Large intestine (tissue), 3 donors: ENCODE data around the gene CCDC86. TPM values are rescaled to one million over a fixed set of nuclear protein-coding genes. Genes with fewer than 3 reads are reported as not detected.

ENCODE experiments used
- DNase-seq, 2 donors: peaks; one replicate each; pipeline versions ENCODE4 v3.0.0 to v3.0.0-alpha.2; 2013
- H3K27ac ChIP-seq: one replicate; pipeline ENCODE4 v1.5.1; 2013; ENCODE audit warnings: low read length
- H3K27me3 ChIP-seq: 2 replicates; pipeline ENCODE4 v1.6.1; 2013; ENCODE audit warnings: low read length; ENCODE audit not compliant: control insufficient read depth, insufficient read depth
- H3K36me3 ChIP-seq: 2 replicates; pipeline ENCODE4 v1.6.1; 2013; ENCODE audit warnings: low read length; ENCODE audit not compliant: control insufficient read depth, insufficient read depth
- H3K4me1 ChIP-seq: one replicate; pipeline ENCODE4 v1.6.1; 2013; ENCODE audit warnings: low read length; ENCODE audit not compliant: control insufficient read depth, insufficient read depth
- H3K4me3 ChIP-seq: one replicate; pipeline ENCODE4 v1.5.1; 2013; ENCODE audit warnings: low read length
- H3K9me3 ChIP-seq: one replicate; pipeline ENCODE4 v1.6.1; 2013; ENCODE audit warnings: mild to moderate bottlenecking, low read depth, low read length, moderate library complexity; ENCODE audit not compliant: control insufficient read depth
- WGBS: methylation state at CpG from one replicate; pipeline ENCODE4 v1.1.5; 2013; ENCODE audit warnings: low lambda C conversion rate; ENCODE audit not compliant: insufficient coverage; 5-methylcytosine and 5-hydroxymethylcytosine counted together
- polyA plus RNA-seq: library from polyadenylated mRNA; unstranded; fragments of 120-200 nt; gene quantifications from one replicate; pipeline ENCODE4 v1.2.1, GENCODE V29; 2013

CCDC86 gene
- polyA plus RNA-seq, 1 donor = 21.6 TPM

DNA sequence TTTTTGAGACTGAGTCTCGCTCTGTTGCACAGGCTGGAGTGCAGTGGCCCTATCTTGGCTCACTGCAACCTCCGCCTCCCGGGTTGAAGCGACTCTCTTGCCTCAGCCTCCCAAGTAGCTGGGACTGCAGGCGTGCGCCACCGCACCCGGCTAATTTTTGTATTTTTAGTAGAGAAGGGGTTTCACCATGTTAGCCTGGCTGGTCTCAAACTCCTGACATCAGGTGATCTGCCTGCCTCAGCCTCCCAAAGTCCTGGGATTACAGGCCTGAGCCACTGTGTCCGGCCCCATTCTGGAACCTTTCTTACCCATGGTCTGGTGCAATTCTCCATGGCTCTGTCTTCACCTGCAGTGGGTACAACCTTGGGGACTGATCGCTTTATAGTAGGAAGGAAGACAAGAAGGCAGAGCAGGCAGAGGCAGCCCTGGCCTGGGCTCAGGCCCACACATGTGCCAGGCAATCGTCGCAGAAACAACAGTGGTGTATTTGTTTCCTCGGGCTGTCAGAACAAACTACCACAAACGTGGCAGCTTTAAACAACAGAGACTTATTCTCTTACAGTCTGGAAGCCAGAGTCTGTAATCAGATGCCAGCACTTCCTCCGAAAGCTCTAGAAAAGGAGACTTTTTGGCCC lies 17.8 kb downstream of the CCDC86 start:
- peaks cover 2% of the 10 kb centered on the region for H3K27me3 ChIP-seq
- no peak for DNase-seq
- 100% methylated on average over 1 of the region's 15 CpGs for WGBS
- H3K9me3 ChIP-seq = no peaks in the 10 kb centered on the region
- H3K4me1 ChIP-seq = peaks cover 11% of the 10 kb centered on the region
- H3K36me3 ChIP-seq = no peaks in the 10 kb centered on the region
- no peak overlapping the region for H3K4me3 ChIP-seq
- no peak overlapping the region for H3K27ac ChIP-seq

- no peak overlapping the region for H3K27ac ChIP-seq
- no peaks in the 10 kb centered on the region for H3K9me3 ChIP-seq
- no peaks in the 10 kb centered on the region for H3K36me3 ChIP-seq
- no peak for DNase-seq
- no peaks in the 10 kb centered on the region for H3K27me3 ChIP-seq
- WGBS = no CpG with 5 or more reads among the region's 7 CpGs
- H3K4me3 ChIP-seq = no peak overlapping the region
- H3K4me1 ChIP-seq = no peaks in the 10 kb centered on the region
Observed at GRCh38 chr11:60860943-60861342, 19.0 kb downstream of the CCDC86 start.

DNA sequence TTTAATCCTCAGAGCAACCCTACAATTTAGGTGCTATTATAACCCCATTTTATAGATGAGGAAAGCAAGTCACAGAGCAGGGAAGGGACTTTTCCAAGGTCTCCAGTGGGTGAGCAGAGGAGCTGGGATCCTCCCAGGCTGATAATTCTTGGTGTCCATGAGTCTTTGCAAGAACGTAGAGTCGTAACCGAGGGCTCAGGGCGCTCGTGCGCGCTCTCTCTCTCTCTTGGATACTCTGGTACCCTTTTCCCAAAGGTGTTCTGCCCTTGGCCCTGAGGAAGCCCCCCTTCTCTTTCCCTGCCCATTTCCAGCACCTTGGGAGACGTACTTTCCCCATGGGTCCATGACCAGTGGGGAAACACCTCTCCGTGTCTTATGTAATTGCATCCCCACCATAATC lies 20.3 kb downstream of the CCDC86 start:
- no peak for DNase-seq
- Histone ChIP-seq H3K9me3 (no peaks in the 10 kb centered on the region), H3K27me3 (no peaks in the 10 kb centered on the region), H3K36me3 (no peaks in the 10 kb centered on the region), H3K4me3 (no peak overlapping the region), H3K27ac (no peak overlapping the region), H3K4me1 (no peaks in the 10 kb centered on the region)
- no CpG with 5 or more reads among the region's 9 CpGs for WGBS

DNA sequence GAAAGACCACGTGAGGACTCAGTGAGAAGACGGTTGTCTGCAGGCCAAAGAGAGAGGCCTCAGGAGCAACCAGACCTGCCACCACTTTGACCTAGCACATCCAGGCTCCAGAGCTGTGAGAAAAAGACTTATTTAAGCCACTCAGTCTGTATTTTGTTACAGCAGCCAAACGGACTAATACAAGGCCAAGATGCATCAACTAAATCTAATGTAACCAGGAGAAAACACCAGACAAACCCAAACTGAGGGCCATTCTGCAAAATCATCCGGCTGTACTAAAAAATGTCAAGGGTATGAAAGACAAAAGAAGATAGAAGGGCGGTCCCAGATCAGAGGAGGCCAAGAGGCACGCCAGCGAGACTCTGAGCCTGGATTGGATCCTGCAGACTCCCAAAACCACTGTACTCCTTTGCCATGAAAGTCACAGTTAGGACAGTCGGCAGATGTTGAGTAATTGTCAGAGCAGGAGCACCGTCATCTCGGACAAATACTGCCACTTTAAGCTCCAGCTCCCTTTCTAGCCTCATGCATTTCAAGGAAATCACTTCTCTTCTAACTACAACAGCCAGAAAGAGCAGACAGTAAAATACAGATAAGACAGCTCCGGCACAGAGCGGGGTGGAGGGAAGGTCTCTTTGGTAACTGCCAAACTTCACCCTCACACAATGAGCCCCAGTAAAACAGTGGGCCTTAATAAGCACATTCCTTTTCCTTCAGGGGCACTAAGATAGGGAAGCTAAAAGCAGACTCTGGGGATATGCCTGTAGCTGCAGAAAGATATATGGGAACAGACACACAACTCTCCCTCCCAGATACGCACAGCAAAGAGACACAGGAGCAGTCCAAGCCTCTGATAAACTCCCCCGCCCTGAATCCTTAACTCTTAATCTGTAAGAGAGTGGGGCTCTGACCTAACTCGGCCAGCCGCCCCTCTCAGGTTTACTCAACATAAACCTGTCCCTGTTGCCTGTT lies 21.9 kb downstream of the CCDC86 start:
- Histone ChIP-seq H3K27me3 (no peaks in the 10 kb centered on the region), H3K9me3 (no peaks in the 10 kb centered on the region), H3K4me3 (no peak overlapping the region), H3K4me1 (no peaks in the 10 kb centered on the region), H3K36me3 (no peaks in the 10 kb centered on the region), H3K27ac (no peak overlapping the region)
- DNase-seq = no peak
- 100% methylated on average over 1 of the region's 16 CpGs for WGBS

DNA sequence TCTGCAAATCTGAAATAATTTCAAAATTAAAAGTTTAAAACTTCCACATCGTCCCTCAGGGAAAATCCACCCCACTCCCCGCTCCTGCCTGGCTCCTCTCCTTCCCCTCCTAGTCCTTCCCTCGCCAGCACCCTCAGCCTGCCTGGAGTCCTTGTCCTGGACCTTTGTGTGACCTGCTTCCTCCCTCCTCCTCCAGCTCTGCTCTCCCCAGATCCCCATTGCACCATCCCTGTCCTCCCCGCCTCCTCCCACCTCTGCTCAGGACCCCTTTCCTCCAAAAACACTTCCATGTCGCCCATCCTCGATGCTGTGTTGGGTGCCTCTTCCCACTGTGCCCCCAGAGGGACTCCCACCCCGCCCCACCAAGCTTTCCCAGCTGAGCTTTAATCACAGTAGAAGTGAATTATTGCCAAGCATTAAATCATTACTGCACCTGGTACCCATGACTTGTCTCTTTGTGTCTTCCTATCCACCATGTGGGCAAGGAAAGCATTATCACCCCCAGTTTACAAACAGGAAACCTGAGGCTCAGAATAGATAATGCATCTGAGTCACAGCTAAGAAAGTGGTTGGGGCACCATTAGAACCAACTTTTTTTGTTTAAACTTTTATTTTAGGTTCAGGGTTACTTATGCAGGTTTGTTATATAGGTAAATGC lies 23.1 kb downstream of the CCDC86 start:
- Histone ChIP-seq H3K4me3 (no peak overlapping the region), H3K36me3 (no peaks in the 10 kb centered on the region), H3K9me3 (no peaks in the 10 kb centered on the region), H3K27me3 (no peaks in the 10 kb centered on the region), H3K4me1 (no peaks in the 10 kb centered on the region), H3K27ac (no peak overlapping the region)
- 83% methylated on average over 2 of the region's 7 CpGs for WGBS
- DNase-seq = no peak

GRCh38 chr11:60866911-60867870 lies 25.3 kb downstream of the CCDC86 start, which contains the start of gene ZP1:
TSS of gene ZP1 (plus strand) at chr11:60867542. CDS start at chr11:60867562, 20 bp downstream.
- Histone ChIP-seq H3K27ac (no peak within 1 kb of the TSS), H3K36me3 (no peaks in the 10 kb centered on the region), H3K4me3 (no peak within 1 kb of the TSS), H3K4me1 (no peaks in the 10 kb centered on the region), H3K9me3 (no peaks in the 10 kb centered on the region), H3K27me3 (no peaks in the 10 kb centered on the region)
- no CpG with 5 or more reads among the region's 13 CpGs for WGBS
- DNase-seq = no peak

GRCh38 chr11:60867871-60868681 lies 26.2 kb downstream of the CCDC86 start:
- H3K36me3 ChIP-seq = no peaks in the 10 kb centered on the region
- H3K9me3 ChIP-seq = no peaks in the 10 kb centered on the region
- DNase-seq = no peak
- WGBS = no CpG with 5 or more reads among the region's 10 CpGs
- H3K27ac ChIP-seq = no peak overlapping the region
- H3K27me3 ChIP-seq = no peaks in the 10 kb centered on the region
- no peak overlapping the region for H3K4me3 ChIP-seq
- H3K4me1 ChIP-seq = no peaks in the 10 kb centered on the region

- no peak overlapping the region for H3K27ac ChIP-seq
- no peak for DNase-seq
- WGBS = no CpG with 5 or more reads among the region's 10 CpGs
Observed at GRCh38 chr11:60868682-60869450, 27.0 kb downstream of the CCDC86 start.

GRCh38 chr11:60869451-60869825 lies 27.5 kb downstream of the CCDC86 start:
- Histone ChIP-seq H3K27me3 (no peaks in the 10 kb centered on the region), H3K4me1 (no peaks in the 10 kb centered on the region), H3K4me3 (no peak overlapping the region), H3K9me3 (no peaks in the 10 kb centered on the region), H3K36me3 (no peaks in the 10 kb centered on the region), H3K27ac (no peak overlapping the region)
- no peak for DNase-seq
- WGBS = no CpG with 5 or more reads among the region's 7 CpGs

More at GRCh38 chr11:60868682-60869450, 27.0 kb downstream of the CCDC86 start:
- no peaks in the 10 kb centered on the region for H3K9me3 ChIP-seq
- H3K36me3 ChIP-seq = no peaks in the 10 kb centered on the region
- no peaks in the 10 kb centered on the region for H3K4me1 ChIP-seq
- no peaks in the 10 kb centered on the region for H3K27me3 ChIP-seq
- H3K4me3 ChIP-seq = no peak overlapping the region
